H1 (cell line): Measurements from ENCODE around the gene LTBP4. TPM values are rescaled to one million over a fixed set of nuclear protein-coding genes. Genes with fewer than 3 reads are reported as not detected.

Experiments used
- CTCF ChIA-PET: fragments of 300-600 bp; sonication (Branson Sonifier 250); formaldehyde crosslinking; loops from one replicate; lab custom pipeline; 2021; ENCODE audit not compliant: partially characterized antibody; lab: Charles Lee
- POLR2A ChIA-PET: fragments of 300-600 bp; sonication (Branson Sonifier 250); formaldehyde crosslinking; loops from one replicate; lab custom pipeline; 2021; ENCODE audit warnings: inconsistent platforms; ENCODE audit not compliant: partially characterized antibody; lab: Charles Lee
- DNase-seq, 2 experiments: peaks; one replicate each; pipeline versions ENCODE4 v3.0.0 to v3.0.0-alpha.2; 2010 to 2022; ENCODE audit warnings: low spot score in 2 of 2, low read depth in 1 of 2, mixed read lengths in 1 of 2
- FAIRE-seq: peaks from 2 replicates; lab custom pipeline; 2011; peaks lifted over from hg19 to GRCh38; lab: Jason Lieb, UNC
- H2AFZ ChIP-seq: 2 replicates; pipeline ENCODE4 v1.8.1; 2012; ENCODE audit warnings: low read length, inconsistent platforms
- H2AK5ac ChIP-seq: 2 replicates; pipeline ENCODE4 v1.6.1; 2013; ENCODE audit warnings: low read depth, low read length
- H2BK120ac ChIP-seq: replicated peaks from 2 replicates; pipeline ENCODE3; 2013; ENCODE audit warnings: low read depth, low read length, inconsistent platforms
- H2BK12ac ChIP-seq: 2 replicates; pipeline ENCODE4 v1.6.1; 2013; ENCODE audit warnings: low read depth, low read length
- H2BK15ac ChIP-seq: 2 replicates; pipeline ENCODE4 v1.6.1; 2013; ENCODE audit warnings: low read length
- H2BK20ac ChIP-seq: 2 replicates; pipeline ENCODE4 v1.6.1; 2013; ENCODE audit warnings: low read length
- H2BK5ac ChIP-seq: 2 replicates; pipeline ENCODE4 v1.6.1; 2013; ENCODE audit warnings: low read depth, low read length
- H3K14ac ChIP-seq: 2 replicates; pipeline ENCODE4 v1.6.1; 2013; ENCODE audit warnings: inconsistent platforms; ENCODE audit not compliant: insufficient read length
- H3K18ac ChIP-seq: 2 replicates; pipeline ENCODE4 v1.6.1; 2013; ENCODE audit warnings: low read length; ENCODE audit errors: extremely low read depth
- H3K23ac ChIP-seq: 2 replicates; pipeline ENCODE4 v1.6.1; 2013; ENCODE audit warnings: inconsistent platforms; ENCODE audit not compliant: insufficient read length
- H3K23me2 ChIP-seq: 2 replicates; pipeline ENCODE4 v1.6.1; 2013; ENCODE audit warnings: low read depth, low read length
- H3K27ac ChIP-seq: 2 replicates; pipeline ENCODE4 v1.6.1; 2011; ENCODE audit warnings: low read depth, low read length, inconsistent platforms
- H3K27me3 ChIP-seq, 4 experiments: replicated peaks in 1 of 4; 1 replicate in 1 of 4; 2 replicates in 3 of 4; pipeline versions ENCODE4 v1.6.1 to v1.8.1; 2011 to 2013; ENCODE audit warnings: low read length in 3 of 4, mild to moderate bottlenecking in 3 of 4, inconsistent platforms in 2 of 4, mixed read lengths in 2 of 4, moderate library complexity in 1 of 4; ENCODE audit not compliant: control insufficient read depth in 3 of 4, insufficient read depth in 3 of 4; ENCODE audit errors: extremely low read depth in 1 of 4
- H3K36me3 ChIP-seq, 4 experiments: 2 replicates each; pipeline versions ENCODE4 v1.6.1 to v1.8.1; 2011 to 2013; ENCODE audit warnings: mild to moderate bottlenecking in 4 of 4, low read length in 3 of 4, moderate library complexity in 2 of 4, control low read depth in 1 of 4, inconsistent platforms in 1 of 4; ENCODE audit not compliant: insufficient read depth in 4 of 4, control insufficient read depth in 2 of 4
- H3K4ac ChIP-seq: replicated peaks from 2 replicates; pipeline ENCODE3; 2013; ENCODE audit warnings: low read length, low read depth, mixed read lengths, inconsistent platforms; ENCODE audit not compliant: insufficient read length
- H3K4me1 ChIP-seq, 4 experiments: replicated peaks in 1 of 4; 1 replicate in 1 of 4; 2 replicates in 3 of 4; pipeline versions ENCODE4 v1.6.1 to v1.8.1; 2011 to 2013; ENCODE audit warnings: low read length in 3 of 4, inconsistent platforms in 2 of 4, mixed read lengths in 1 of 4; ENCODE audit not compliant: insufficient read depth in 4 of 4, control insufficient read depth in 3 of 4
- H3K4me2 ChIP-seq, 2 experiments: 2 replicates each; pipeline versions ENCODE4 v1.6.1 to v1.8.1; 2011 to 2013; ENCODE audit warnings: low read depth in 2 of 2, low read length in 2 of 2, control low read depth in 1 of 2, inconsistent platforms in 1 of 2, mild to moderate bottlenecking in 1 of 2; ENCODE audit not compliant: insufficient read depth in 1 of 2
- H3K4me3 ChIP-seq, 4 experiments: fragments of 200-600, 300-600 bp in 1 of 4; sonication (generic), shearing (Covaris generic), sonication (Bioruptor Twin) in 1 of 4; 2 replicates each; pipeline versions ENCODE4 v1.5.1 to v1.8.1; 2011 to 2016; ENCODE audit warnings: low read length in 4 of 4, low read depth in 3 of 4, control low read depth in 2 of 4, inconsistent platforms in 2 of 4, mild to moderate bottlenecking in 2 of 4, mixed read lengths in 1 of 4, moderate library complexity in 1 of 4; ENCODE audit not compliant: insufficient read depth in 2 of 4; ENCODE audit errors: extremely low read depth in 1 of 4
- H3K56ac ChIP-seq: replicated peaks from 2 replicates; pipeline ENCODE3; 2013; ENCODE audit warnings: low read depth, mild to moderate bottlenecking, mixed read lengths, low read length, inconsistent platforms; ENCODE audit not compliant: insufficient read length
- H3K79me1 ChIP-seq: 2 replicates; pipeline ENCODE4 v1.6.1; 2013; ENCODE audit warnings: low read depth, low read length, control low read depth
- H3K79me2 ChIP-seq, 2 experiments: 2 replicates each; pipeline versions ENCODE4 v1.6.1 to v1.8.1; 2012 to 2013; ENCODE audit warnings: low read length in 2 of 2, mild to moderate bottlenecking in 2 of 2, inconsistent platforms in 1 of 2; ENCODE audit not compliant: insufficient read depth in 2 of 2, control insufficient read depth in 1 of 2
- H3K9ac ChIP-seq, 4 experiments: replicated peaks in 1 of 4; 1 replicate in 1 of 4; 2 replicates in 3 of 4; pipeline versions ENCODE4 v1.6.1 to v1.8.1; 2011 to 2013; ENCODE audit warnings: low read depth in 3 of 4, low read length in 3 of 4, control low read depth in 2 of 4, mild to moderate bottlenecking in 2 of 4, moderate library complexity in 2 of 4, inconsistent platforms in 1 of 4; ENCODE audit errors: extremely low read depth in 1 of 4
- H3K9me3 ChIP-seq, 2 experiments: 2 replicates each; pipeline versions ENCODE4 v1.6.1 to v1.8.1; 2012 to 2013; ENCODE audit warnings: mild to moderate bottlenecking in 2 of 2, moderate library complexity in 2 of 2, control low read depth in 1 of 2, inconsistent platforms in 1 of 2, low read depth in 1 of 2, low read length in 1 of 2, mixed read lengths in 1 of 2; ENCODE audit not compliant: insufficient read depth in 2 of 2
- H4K20me1 ChIP-seq, 2 experiments: replicated peaks in 1 of 2; 2 replicates each; pipeline versions ENCODE3 to v1.8.1; 2011 to 2013; ENCODE audit warnings: inconsistent platforms in 2 of 2, low read length in 2 of 2, mild to moderate bottlenecking in 1 of 2; ENCODE audit not compliant: insufficient read depth in 2 of 2, control insufficient read depth in 1 of 2
- H4K5ac ChIP-seq: 2 replicates; pipeline ENCODE4 v1.6.1; 2013; ENCODE audit warnings: low read length, low read depth, mixed read lengths, inconsistent platforms; ENCODE audit not compliant: insufficient read length
- H4K8ac ChIP-seq: 2 replicates; pipeline ENCODE4 v1.8.0; 2013; ENCODE audit warnings: mild to moderate bottlenecking, moderate library complexity, low read length, inconsistent platforms; ENCODE audit not compliant: insufficient read depth; ENCODE audit errors: extremely low read depth
- H4K91ac ChIP-seq: replicated peaks from 2 replicates; pipeline ENCODE3; 2013; ENCODE audit warnings: low read length, mixed read lengths, inconsistent platforms; ENCODE audit not compliant: insufficient read length
- MAX ChIP-seq: IDR thresholded peaks from 2 replicates; pipeline ENCODE4 v1.6.1; 2012; ENCODE audit warnings: inconsistent platforms
- RNF2 ChIP-seq: fragments of 200-900, 300-1000 bp; sonication (generic); IDR thresholded peaks from 2 replicates; pipeline ENCODE4 v1.7.1; 2016; ENCODE audit warnings: borderline replicate concordance, low read depth, mild to moderate bottlenecking, antibody characterized with exemption, low read length; ENCODE audit not compliant: poor library complexity, severe bottlenecking; ENCODE audit errors: missing control alignments
- WGBS, 2 experiments: shearing (Covaris generic) in 1 of 2; methylation state at CpG; one replicate each; pipeline versions ENCODE4 v1.1.6 to v1.1.7; 2013 to 2015; ENCODE audit warnings: low lambda C conversion rate in 2 of 2, mixed read lengths in 2 of 2, inconsistent platforms in 1 of 2, low coverage in 1 of 2, missing lambda C conversion rate in 1 of 2; ENCODE audit not compliant: insufficient replicate concordance in 2 of 2, insufficient coverage in 1 of 2, insufficient read length in 1 of 2; ENCODE audit errors: extremely low coverage in 1 of 2, missing lambda C conversion rate in 1 of 2; 5-methylcytosine and 5-hydroxymethylcytosine counted together
- polyA plus RNA-seq, 7 experiments: library from polyadenylated mRNA; depleted of rRNA in 3 of 7; stranded (reverse) in 5 of 7; unstranded in 2 of 7; fragments of >200 nt in 5 of 7; fragments of 200-250 nt in 2 of 7; gene quantifications; 1 replicate in 5 of 7; 2 replicates in 1 of 7; 4 replicates in 1 of 7; pipeline versions ENCODE4 v1.2.1 to v1.2.3, GENCODE V29; 2011 to 2013; ENCODE audit warnings: missing spikeins in 2 of 7, mixed read lengths in 2 of 7
- total RNA-seq: library from RNA; stranded (reverse); fragmentation: NEBNext Ultra II Directional; extraction: Animal tissue kit (Norgen Biotek cat#: 25700); gene quantifications from 2 replicates; pipeline ENCODE4 v1.2.1, GENCODE V29; 2021

The LTBP4 gene
- total and polyA plus RNA-seq, 2 of the 8 experiments (the other 6 are each of a cell fraction or from before 2014, with no cell fraction given) = 54.5 to 77.1 TPM

DNA sequence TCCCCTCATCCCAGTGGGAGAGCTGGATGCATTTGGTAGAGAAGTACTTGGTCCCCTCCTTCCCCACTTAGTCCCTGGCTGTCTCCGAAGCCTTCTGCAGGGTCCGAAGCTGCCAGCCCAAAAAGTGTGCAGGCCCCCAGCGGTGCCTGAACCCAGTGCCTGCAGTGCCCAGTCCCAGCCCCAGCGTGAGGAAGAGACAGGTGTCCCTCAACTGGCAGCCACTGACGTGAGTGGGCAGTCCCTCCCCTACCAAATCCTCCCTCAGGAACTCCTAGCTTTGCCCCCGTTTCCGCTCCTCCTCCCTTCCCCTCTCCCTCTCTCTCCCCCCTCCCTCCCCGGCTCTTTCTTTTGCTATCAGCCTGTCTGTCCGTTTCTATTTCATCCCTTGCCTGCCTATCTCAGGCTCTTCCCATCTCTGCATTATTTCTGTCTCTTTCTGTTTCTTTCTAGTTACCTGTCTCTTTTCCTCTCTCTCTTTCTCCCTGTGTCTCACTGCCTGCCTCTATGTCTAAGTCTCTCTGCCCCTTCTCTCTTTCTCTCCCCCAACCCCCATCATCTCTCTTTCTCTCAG lies 1.8 kb upstream of the LTBP4 start:
- H3K4ac ChIP-seq = no peak overlapping the region
- peak overlapping the region; percentile 41 to 75 for H3K4me2 ChIP-seq
- no peak overlapping the region for H2BK120ac ChIP-seq
- no peak for TF ChIP-seq MAX
- TF ChIP-seq RNF2 = no peak
- H3K9ac ChIP-seq = no peak overlapping the region
- 44% methylated on average over 6 of the region's 9 CpGs; no CpG with 5 or more reads in 1 of the 2 experiments for WGBS, 2 experiments
- H4K91ac ChIP-seq = no peak overlapping the region
- H2BK12ac ChIP-seq = no peak overlapping the region
- no peak overlapping the region for H4K5ac ChIP-seq
- no peaks in the 10 kb centered on the region; a peak in 1 of 8 replicates for H3K36me3 ChIP-seq
- H2BK5ac ChIP-seq = no peak overlapping the region
- H3K27ac ChIP-seq = no peak overlapping the region
- no peaks in the 10 kb centered on the region for H3K9me3 ChIP-seq
- H3K18ac ChIP-seq = no peak overlapping the region
- CTCF ChIA-PET = interaction anchor here (0.5 to 11.3 kb wide), 19 partner anchors 10 to 135 kb away, joined by 3 to 100 read pairs (median 4); no protein-coding TSS in a partner anchor
- peaks cover 19% of the 10 kb centered on the region; the same call in 1 of the 2 replicates for H3K23me2 ChIP-seq
- H3K79me1 ChIP-seq = no peaks in the 10 kb centered on the region
- POLR2A ChIA-PET = interaction anchor here (0.7 to 2.1 kb wide), 6 partner anchors 8 to 166 kb away, joined by 3 to 4 read pairs (median 3); no protein-coding TSS in a partner anchor
- H2BK15ac ChIP-seq = peak overlapping the region; percentile 95; the same call in 1 of the 2 replicates
- no peak overlapping the region for H4K8ac ChIP-seq
- H3K79me2 ChIP-seq = no peaks in the 10 kb centered on the region
- no peak overlapping the region for H3K23ac ChIP-seq
- no peak overlapping the region for H2AFZ ChIP-seq
- H3K4me1 ChIP-seq = peaks cover 9 to 35% (median 20%) of the 10 kb centered on the region in 4 experiments
- H3K27me3 ChIP-seq = peaks cover 19 to 48% (median 42%) of the 10 kb centered on the region in 4 experiments
- no peak overlapping the region for H3K14ac ChIP-seq
- no peak overlapping the region for H2AK5ac ChIP-seq
- FAIRE-seq (no peak), DNase-seq (no peak)
- no peak overlapping the region for H2BK20ac ChIP-seq
- H3K56ac ChIP-seq = no peak overlapping the region
- H4K20me1 ChIP-seq = peaks cover 3 to 6% of the 10 kb centered on the region in 2 experiments
- peak overlapping the region in 1 of 4 experiments; percentile 66; a peak in 2 of 8 replicates for H3K4me3 ChIP-seq
